ENCODE measurements around the gene DNAJB8.

- no peak for TF ChIP-seq CTCF (IDR thresholded peaks at IDR 0.05)
- no peak for TF ChIP-seq POLR2A (IDR thresholded peaks at IDR 0.05)
Measured at GRCh38 chr3:128500556-128500955, 33.9 kb upstream of the DNAJB8 start.
